Fibroblast of peridontal ligament (primary cell): ENCODE measurements around the gene RAB11B.
A peak's percentile ranks its signal among the peaks of the same experiment; 100 is the strongest.
"Not testable (repeated sequence)": the region's sequence is repeated elsewhere in the genome, so short reads cannot be mapped to it uniquely, and the experiment has no call there.

ENCODE experiments used
- DNase-seq: peaks from one replicate; pipeline ENCODE4 v3.0.0-alpha.2; 2010; ENCODE audit errors: extremely low read depth

RAB11B gene

GRCh38 chr19:8389891-8390616, at the start of gene RAB11B:
TSS of gene RAB11B (plus strand) at chr19:8390360. CDS start at chr19:8390417, 57 bp downstream.
- peak; percentile 100 for DNase-seq

- not testable (repeated sequence) for DNase-seq
Observed at GRCh38 chr19:8341504-8341903, 48.7 kb upstream of the RAB11B start.

- DNase-seq, result no peak
Observed at GRCh38 chr19:8342316-8342683, 47.9 kb upstream of the RAB11B start.

DNA sequence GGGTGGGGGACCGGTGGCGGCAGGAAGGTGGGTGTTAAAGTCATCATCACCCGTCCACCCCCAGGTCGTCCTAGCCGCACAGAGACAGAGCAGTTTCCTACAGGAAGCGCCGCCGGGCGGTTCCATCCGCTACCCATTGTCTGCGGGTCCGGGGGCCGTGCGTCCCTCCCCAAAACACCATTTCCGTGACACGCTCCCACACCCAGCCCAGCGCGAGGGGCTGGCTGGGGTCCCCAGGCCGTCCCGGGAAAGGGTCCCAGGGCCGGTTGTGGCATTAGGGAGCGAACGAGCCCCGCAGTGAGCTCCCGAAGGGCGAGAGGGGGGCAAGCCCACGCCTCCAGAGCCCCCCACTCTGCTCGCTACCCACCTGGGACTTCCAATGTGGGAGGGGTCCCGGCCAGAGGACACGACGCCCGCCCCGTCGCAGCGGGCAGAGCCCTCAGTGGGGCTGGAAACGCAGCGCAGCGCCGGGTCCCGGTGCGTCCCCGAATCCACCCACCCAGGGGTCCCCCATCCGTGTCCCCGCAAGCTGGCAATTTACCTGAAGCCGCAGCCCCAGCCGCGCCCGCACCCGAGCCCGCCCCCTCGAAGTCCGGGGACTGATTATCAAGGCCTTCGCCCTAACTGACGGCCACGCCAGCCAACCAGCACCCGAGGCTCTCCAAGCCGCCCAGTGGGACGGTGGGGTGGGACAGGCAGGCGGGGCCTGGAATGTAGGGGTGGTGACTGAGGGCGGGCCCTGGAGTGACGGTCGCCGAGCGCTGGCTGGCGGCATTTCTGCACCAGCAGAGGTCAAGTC, 47.3 kb upstream of the RAB11B start, which contains the start of gene KANK3:
TSS of gene KANK3 (minus strand) at position 579 of the 799 bp plus-strand sequence. CDS start 5,434 bp downstream, outside the sequence.
- DNase-seq, result peak; percentile 79

DNA sequence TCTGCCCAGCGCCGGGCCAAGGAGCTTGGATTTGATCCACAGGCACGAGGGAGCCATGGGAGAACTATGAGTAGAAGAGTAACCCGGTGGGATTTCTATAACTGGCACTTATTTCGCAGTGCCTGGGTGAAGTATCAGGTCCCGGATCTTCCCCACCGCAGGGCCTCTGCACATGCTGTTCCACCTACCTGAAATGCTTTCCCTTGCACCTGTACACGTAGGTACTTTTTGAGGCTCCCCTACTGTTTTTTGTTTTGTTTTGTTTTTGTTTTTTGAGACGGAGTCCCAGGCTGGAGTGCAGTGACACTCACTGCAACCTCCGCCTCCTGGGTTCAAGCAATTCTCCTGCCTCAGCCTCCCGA, 46.7 kb upstream of the RAB11B start:
- DNase-seq, result no peak

DNA sequence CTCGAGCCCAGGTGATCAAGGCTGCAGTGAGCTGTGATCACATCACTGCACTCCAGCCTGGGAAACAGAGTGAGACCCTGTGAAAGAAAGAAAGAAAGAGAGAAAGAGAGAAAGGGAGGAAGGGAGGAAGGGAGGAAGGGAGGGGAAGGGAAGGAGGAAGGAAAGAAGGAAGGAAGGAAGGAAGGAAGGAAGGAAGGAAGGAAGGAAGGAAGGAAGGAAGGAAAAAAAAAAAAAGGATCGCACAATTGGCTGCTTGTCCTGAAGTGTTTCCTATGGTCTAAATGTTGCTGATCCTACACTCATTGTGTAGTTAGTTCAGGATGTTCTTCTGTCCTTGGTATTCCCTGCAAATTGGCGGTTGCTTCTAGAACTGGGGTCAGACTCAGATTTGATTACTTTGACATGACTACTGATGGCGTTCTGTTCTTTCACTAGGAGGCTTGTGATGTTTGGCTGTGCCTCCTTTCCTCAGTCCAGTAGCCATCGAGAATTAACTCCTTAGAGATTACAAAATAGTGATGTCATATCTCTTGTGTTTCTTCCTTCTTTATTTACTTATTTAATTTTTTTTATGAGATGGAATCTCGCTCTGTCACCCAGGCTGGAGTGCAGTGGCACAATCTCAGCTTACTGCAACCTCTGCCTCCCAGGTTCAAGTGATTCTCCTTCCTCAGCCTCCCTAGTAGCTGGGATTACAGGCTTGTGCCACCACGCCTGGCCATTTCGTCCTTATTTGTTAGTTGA, 40.4 kb upstream of the RAB11B start:
- peak; percentile 12 for DNase-seq

DNA sequence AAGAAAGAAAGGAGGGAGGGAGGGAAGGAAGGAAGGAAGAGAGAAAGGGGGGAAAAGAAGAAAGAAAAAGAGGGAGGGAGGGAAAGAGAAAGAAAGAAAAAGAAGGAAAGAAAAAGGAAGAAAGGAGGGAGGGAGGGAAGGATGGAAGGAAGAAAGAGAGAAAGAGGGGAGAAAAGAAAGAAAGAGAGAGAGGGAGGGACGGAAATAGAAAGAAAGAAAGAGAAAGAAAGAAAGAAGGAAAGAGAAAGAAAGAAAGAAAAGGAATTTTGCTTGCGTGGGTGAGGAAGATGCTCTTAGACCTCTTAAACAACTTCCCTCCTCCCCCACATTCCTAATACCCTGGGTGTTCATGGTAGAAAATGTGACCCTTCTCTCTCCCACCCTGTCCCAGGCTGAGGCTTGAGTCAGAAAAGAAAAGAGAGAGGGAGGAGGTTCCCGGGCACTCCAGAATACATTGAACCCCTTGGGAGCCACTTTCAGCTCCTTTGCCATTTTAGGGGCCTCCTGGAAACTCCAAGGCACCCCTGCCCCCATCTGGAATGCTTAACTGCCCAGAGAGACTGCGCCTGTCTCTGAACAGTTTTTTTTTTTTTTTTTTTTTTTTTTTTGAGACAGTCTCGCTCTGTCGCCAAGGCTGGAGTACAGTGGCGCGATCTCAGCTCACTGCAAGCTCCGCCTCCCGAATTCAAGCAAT, 37.9 kb upstream of the RAB11B start:
- peak; percentile 12 for DNase-seq

GRCh38 chr19:8352845-8353244, 37.3 kb upstream of the RAB11B start:
- not testable (repeated sequence) for DNase-seq

DNA sequence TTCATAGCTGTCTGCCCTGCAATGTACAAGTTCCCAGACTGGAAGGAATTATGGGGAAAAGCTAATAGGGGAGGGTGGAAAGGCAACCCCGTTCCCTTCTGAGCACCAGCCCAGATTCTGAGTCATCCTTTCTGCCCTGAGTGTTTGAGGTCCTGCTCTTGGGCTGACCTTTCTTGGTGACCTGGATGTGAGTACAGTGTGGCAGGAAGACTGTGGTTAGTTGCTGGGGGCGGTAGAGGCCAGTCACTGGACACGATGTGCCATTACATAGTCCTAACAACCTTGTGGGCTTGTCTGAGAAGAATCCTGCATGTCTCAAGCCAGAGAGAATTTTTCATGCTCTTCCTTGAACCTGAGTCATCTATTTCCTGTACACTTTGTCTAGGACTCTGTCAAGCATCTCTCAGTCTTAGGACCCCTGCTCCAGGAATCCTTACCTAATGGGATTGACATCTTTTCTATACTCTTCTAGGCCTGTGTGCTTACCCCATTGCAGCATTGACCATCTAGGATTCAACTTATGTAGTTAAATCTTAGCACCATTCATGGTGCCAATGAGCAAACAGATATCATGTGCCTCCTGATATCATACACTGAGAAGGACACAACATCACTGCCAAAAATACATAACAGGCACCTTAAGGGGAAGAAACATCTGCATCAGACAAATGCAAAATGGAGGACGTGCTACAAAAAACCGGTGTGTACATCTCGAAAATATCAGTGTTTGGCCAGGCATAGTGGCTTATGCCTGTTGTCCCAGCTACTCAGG, 34.3 kb upstream of the RAB11B start:
- peak; percentile 87 for DNase-seq

DNA sequence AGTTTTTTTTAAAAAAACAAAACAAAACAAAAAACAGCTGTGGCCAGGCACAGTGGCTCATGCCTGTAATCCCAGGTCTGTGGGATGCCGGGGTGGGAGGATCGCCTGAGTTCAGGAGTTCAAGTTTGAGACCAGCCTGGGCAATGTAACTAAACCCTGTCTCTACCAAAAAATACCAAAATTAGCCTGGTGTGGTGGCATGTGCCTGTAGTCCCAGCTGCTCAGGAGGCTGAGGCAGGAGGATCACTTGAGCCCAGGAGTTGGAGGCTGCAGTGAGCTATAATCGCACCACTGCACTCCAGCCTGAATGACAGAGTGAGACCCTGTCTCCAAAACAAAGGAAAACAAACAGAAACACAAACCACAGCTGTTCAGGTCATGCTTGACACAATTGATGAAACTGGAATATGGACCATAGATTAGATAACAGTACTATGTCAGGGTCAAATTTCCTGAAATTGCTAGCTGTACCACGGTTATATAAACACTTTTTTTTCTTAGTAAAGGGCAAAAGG, 33.1 kb upstream of the RAB11B start:
- peak; percentile 21 for DNase-seq

- DNase-seq, result no peak
Observed at GRCh38 chr19:8358948-8359347, 31.2 kb upstream of the RAB11B start.

DNA sequence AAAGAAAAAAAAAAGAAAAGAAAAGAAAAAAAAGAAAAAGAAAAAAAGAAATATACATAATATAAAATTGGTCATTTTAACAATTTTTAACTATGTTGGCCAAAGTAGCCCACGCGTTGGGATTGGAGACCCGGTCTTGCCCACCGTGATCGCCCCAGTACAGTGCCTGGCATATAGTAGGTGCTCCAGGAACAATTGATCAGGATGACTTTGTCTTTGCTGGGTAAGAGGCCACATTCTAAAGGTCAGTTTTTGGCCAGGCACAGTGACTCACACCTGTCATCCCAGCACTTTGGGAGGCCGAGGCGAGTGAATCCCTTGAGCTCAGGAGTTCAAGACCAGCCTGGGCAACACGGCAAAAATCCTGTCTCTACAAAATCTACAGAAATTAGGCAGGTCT, 30.0 kb upstream of the RAB11B start:
- DNase-seq, result no peak

DNA sequence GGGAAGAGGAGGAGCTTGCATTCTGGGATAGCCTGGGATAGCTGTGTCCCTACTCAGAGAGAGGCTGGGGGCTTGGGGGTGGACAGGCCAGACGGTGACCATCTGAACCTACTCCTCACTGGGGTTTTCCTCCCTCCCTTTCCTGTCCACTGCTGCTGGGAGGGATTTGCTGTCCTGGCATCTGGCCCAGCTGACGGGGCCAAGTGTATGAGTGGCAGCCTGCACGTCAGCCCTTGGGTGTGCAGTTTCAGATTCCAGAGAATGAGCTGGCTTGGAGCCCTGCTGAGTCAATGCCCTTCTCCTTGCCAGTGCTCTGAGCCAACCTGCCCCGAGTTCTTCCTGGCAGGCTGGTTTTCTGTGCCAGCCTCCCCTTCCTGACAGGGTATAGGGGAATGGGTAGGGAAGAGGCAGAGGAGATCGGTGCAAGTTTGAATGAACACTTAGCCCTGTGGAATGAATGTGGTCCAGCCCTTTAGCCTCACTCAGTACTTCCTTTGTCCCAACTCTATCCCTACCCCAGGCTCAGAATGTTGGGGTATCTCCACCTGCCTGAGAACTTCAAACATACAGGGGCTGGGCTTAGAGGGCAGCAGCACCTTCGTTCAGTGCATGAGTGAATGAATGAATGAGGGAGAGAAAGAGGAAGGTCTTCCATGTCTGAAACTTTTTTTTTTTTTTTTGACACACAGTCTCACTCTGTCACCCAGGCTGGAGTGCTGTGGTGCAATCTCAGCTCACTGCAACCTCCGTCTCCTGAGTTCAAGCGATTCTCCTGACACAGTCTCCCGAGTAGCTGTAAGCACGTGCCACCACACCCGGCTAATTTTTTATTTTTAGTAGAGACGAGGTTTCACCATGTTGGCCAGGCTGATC, 28.0 kb upstream of the RAB11B start:
- peak; percentile 99 for DNase-seq

GRCh38 chr19:8363803-8364771, 26.1 kb upstream of the RAB11B start, which contains the start of gene ANGPTL4:
TSS of gene ANGPTL4 (plus strand) at chr19:8364155. CDS start at chr19:8364322, 167 bp downstream.
- DNase-seq, result peak; percentile 68

GRCh38 chr19:8366121-8366581, 24.0 kb upstream of the RAB11B start:
- no peak for DNase-seq

DNA sequence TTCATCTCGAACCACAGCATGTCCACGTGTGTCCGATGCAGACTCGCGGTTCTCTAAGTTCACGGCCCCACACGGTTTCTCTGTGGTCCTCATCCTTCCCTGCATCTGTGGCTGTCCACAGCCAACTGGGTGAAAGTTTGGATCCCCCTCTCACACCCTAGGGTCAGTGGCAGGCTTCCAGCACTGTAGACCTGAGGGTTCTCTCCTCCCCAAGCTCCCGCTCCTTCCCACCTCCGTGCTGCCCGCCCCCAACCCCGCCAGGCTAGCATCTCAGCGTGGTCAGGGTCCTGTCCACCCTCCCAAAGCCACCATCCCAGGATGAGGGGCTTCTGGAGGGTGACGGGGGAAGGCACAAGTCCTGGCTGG, 23.2 kb upstream of the RAB11B start:
- peak; percentile 31 for DNase-seq

DNA sequence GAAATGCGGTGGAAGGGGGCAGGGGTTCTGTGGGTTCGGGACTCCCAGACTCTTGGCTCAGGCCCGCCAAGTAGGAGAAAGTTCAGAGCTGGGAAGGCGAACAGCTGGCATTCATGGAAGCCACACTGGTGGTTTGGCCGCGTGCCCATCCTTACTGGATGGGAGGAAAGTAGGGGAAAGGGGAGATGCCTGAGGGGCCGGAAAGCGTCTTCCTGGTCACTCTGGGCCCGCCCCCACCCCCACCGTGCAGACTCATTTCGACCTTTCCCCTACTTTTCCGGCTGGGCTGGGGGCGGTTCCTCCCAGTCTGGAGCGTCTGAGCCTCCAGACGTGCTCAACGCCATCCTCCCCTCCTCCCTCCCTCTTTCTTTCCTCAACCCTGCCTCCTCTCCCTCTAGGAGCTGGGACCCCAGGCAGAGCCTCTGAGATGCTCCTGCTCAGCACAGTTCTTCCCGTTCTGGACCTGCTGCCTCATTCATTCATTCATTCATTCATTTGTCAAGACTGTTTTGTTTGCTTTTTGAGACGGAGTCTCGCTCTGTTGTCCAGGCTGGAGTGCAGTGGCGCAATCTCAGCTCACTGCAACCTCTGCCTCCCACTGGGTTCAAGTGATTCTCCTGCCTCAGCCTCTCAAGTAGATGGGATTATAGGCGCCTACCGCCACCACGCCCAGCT, 22.7 kb upstream of the RAB11B start:
- peak; percentile 95 for DNase-seq
